Mesodermal cell (in vitro differentiated cells): ENCODE results near the gene NDUFS1.
"Not testable (repeated sequence)": the region's sequence is repeated elsewhere in the genome, so short reads cannot be mapped to it uniquely, and the experiment has no call there.

Source experiments
- H3K27ac ChIP-seq: 2 replicates; pipeline ENCODE4 v1.7.0; 2013; ENCODE audit warnings: mild to moderate bottlenecking, low read depth, low read length, moderate library complexity; ENCODE audit not compliant: severe bottlenecking
- H3K36me3 ChIP-seq: 2 replicates; pipeline ENCODE4 v1.7.1; 2013; ENCODE audit warnings: mild to moderate bottlenecking, low read length, moderate library complexity; ENCODE audit not compliant: control insufficient read depth, insufficient read depth
- H3K4me1 ChIP-seq: one replicate; pipeline ENCODE4 v1.7.1; 2013; ENCODE audit warnings: mild to moderate bottlenecking, low read length; ENCODE audit not compliant: insufficient read depth, control insufficient read depth, poor library complexity, severe bottlenecking
- H3K4me3 ChIP-seq: 2 replicates; pipeline ENCODE4 v1.7.0; 2013; ENCODE audit warnings: low read length, control low read depth, mild to moderate bottlenecking; ENCODE audit not compliant: insufficient read depth, poor library complexity, severe bottlenecking; ENCODE audit errors: extremely low read depth
- H3K9me3 ChIP-seq: 2 replicates; pipeline ENCODE4 v1.7.1; 2013; ENCODE audit warnings: mild to moderate bottlenecking, low read length, moderate library complexity; ENCODE audit not compliant: control insufficient read depth
- WGBS, 2 experiments: methylation state at CpG; one replicate each; pipeline ENCODE4 v1.1.5; 2013; ENCODE audit warnings: missing lambda C conversion rate in 2 of 2; ENCODE audit not compliant: insufficient coverage in 2 of 2; 5-methylcytosine and 5-hydroxymethylcytosine counted together

The NDUFS1 gene

DNA sequence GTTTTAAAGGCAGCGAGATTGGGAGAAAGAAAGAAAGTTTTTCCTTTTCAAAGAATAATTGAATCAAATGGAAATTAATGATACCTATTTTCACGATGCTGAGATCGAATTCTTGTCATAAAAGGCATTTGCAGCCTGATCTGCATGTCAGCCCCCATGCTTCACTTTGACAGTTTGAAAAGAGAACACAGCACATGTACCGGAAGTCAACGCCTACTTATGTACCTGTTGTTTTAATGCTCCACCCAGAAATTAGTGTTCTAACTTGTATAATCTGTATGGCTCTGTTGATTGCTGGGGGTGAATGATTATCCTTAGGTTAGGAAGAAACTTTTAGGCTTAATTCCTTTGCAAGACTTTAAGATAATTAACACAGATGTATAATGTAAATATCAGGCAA is 31.4 kb upstream of the NDUFS1 start:
- H3K4me3 ChIP-seq: no peak overlapping the region
- no peaks in the 10 kb centered on the region for H3K36me3 ChIP-seq
- H3K27ac ChIP-seq: no peak overlapping the region
- WGBS, 2 experiments: 100% methylated on average over 2 of the region's 5 CpGs
- no peaks in the 10 kb centered on the region for H3K4me1 ChIP-seq
- H3K9me3 ChIP-seq: no peaks in the 10 kb centered on the region

DNA sequence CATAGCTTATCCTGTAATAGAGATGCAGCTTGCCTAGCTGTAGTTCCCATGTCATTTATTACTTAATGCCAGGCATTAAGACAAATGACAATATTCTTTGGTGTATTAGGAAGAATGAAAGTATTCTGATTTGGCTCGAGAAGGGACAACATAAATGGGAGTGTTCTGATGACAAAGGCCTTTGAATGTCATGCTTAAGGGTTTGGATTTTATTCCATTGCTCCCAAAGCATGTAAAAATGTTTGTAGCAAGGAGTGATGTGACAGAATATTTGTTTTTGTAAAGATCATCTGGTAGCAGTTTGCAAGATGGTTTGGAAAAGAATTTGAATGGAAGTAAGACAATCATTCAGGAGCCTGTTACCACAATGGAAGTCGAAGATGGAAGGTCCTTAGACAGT is 30.9 kb upstream of the NDUFS1 start:
- no peaks in the 10 kb centered on the region for H3K4me1 ChIP-seq
- 79 to 86% methylated on average over 2 of the region's 2 CpGs for WGBS, 2 experiments
- H3K9me3 ChIP-seq: no peaks in the 10 kb centered on the region
- no peaks in the 10 kb centered on the region for H3K36me3 ChIP-seq
- H3K4me3 ChIP-seq: no peak overlapping the region
- H3K27ac ChIP-seq: no peak overlapping the region

DNA sequence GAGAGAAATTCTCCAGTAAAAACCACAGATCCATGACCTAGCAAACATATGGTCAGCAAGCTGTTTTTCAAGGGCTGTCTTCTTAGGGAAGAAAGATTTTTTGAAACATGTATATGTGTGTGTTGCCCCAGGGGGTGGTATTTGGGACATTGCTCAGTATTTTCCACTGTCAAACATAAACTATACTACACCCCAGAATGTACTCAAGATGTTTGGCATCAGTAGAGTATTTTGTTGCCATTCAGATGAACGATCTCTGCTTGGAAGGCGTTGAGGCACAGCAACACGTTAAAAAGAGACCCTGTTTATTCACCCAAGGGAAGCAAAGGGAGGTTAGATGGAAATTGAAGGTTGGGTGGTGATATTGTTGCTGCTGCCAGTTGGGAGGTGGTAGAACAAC is 30.4 kb upstream of the NDUFS1 start:
- Histone ChIP-seq H3K27ac (no peak overlapping the region), H3K9me3 (no peaks in the 10 kb centered on the region), H3K4me1 (no peaks in the 10 kb centered on the region), H3K36me3 (no peaks in the 10 kb centered on the region), H3K4me3 (no peak overlapping the region)
- WGBS, 2 experiments: 93% methylated on average over 3 of the region's 3 CpGs; no CpG with 5 or more reads in 1 of the 2 experiments

DNA sequence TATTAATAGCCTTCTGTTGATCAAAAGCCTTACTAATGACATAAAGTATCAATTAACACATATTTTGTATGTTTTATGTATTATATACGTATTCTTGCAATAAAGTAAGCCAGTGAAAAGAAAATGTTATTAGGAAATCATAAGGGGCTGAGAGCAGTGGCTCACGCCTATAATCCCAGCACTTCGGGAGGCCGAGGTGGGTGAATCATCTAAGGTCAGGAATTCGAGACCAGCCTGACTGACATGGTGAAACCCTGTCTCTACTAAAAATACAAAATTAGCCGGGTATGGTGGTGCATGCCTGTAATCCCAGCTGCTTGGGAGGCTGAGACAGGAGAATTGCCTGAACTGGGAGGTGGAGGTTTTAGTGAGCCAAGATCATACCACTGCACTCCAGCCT is 22.3 kb upstream of the NDUFS1 start:
- not testable (repeated sequence) for H3K4me1 ChIP-seq, H3K36me3 ChIP-seq, H3K4me3 ChIP-seq, H3K9me3 ChIP-seq, H3K27ac ChIP-seq
- WGBS, 2 experiments: 81 to 84% methylated on average over 3 to 5 of the region's 6 CpGs

DNA sequence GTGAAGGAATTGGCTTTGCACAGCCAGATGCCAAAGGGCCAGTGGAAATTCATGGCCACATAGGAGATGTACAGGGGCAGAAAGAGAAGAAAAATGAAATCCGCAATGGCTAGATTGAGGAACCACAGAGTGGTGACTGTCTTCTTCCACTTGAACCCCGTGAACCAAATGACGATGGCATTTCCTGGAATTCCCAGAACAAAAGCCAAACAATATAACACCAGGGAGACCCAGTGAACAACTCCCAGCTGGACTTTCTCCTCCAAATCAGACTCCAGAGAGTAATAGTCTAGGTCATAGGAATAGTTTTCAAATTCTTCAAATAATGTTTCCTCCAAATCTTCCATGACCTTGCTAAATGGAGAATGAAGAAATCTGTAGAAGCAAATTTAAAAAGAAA is 17.7 kb upstream of the NDUFS1 start:
- H3K9me3 ChIP-seq: no peaks in the 10 kb centered on the region
- H3K36me3 ChIP-seq: no peaks in the 10 kb centered on the region
- no peaks in the 10 kb centered on the region for H3K4me1 ChIP-seq
- WGBS, 2 experiments: 86 to 91% methylated on average over 1 to 3 of the region's 3 CpGs
- no peak overlapping the region for H3K27ac ChIP-seq
- H3K4me3 ChIP-seq: no peak overlapping the region

DNA sequence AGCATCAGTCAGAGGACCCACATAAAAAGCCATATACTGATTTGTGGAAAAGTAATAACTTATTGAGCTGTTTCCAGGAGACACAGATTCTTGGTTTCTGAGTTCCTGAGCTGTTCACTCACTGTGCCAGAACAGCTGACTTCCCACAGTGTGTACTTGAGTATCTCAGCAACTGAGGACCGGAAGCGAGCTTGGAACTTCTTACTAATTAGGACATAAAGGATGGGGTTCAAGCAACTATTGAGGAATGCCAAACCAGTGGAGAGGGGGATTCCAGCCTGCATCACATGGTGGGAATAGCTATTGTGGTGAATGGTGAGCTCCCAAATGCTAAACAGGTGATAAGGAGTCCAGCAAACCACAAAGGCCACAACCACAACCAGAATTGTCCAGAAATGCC is 16.9 kb upstream of the NDUFS1 start:
- Histone ChIP-seq H3K4me1 (no peaks in the 10 kb centered on the region), H3K27ac (no peak overlapping the region)

DNA sequence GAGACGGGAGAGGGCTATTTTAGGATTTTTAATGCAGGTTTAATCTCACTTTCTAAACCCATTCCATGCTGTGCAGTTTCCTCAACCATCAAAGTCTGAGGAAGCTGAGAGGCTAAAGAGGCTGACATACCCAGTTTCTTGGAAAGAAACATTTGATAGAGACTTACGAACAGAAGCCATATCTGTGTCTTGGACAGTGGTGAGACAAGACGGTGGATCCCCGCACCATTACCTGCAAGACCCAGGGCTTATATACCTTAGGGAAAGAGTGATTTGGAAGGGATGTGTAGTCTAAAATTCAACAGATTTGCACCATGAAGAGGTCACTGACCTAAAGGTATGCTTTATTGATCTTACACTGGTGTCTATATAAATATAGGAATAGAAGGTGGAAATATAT is 13.9 kb upstream of the NDUFS1 start:
- WGBS, 2 experiments: 100% methylated on average over 3 of the region's 4 CpGs
- H3K9me3 ChIP-seq: no peaks in the 10 kb centered on the region
- H3K4me3 ChIP-seq: no peak overlapping the region
- H3K4me1 ChIP-seq: no peaks in the 10 kb centered on the region
- peaks cover 5% of the 10 kb centered on the region for H3K36me3 ChIP-seq
- H3K27ac ChIP-seq: no peak overlapping the region

More for the DNA sequence above, 16.9 kb upstream of the NDUFS1 start:
- Histone ChIP-seq H3K9me3 (no peaks in the 10 kb centered on the region), H3K36me3 (no peaks in the 10 kb centered on the region), H3K4me3 (no peak overlapping the region)
- WGBS, 2 experiments: 90 to 100% methylated on average over 2 of the region's 2 CpGs

DNA sequence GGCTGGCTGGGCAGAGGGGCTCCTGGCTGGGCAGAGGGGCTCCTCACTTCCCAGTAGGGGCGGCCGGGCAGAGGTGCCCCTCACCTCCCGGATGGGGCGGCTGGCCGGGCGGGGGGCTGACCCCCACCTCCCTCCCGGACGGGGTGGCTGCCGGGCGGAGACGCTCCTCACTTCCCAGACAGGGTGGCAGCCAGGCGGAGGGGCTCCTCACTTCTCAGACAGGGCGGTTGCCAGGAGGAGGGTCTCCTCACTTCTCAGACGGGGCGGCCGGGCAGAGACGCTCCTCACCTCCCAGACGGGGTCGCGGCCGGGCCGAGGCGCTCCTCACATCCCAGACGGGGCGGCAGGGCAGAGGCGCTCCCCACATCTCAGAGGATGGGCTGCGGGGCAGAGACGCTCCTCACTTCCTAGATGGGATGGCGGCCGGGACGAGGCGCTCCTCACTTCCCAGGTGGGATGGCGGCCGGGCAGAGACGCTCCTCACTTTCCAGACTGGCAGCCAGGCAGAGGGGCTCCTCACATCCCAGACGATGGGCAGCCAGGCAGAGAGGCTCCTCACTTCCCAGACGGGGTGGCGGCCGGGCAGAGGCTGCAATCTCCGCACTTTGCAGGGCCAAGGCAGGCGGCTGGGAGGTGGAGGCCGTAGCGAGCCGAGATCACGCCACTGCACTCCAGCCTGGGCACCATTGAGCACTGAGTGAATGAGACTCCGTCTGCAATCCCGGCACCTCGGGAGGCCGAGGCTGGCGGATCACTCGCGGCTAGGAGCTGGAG is 12.6 kb upstream of the NDUFS1 start:
- H3K36me3 ChIP-seq: peaks cover 18% of the 10 kb centered on the region
- not testable (repeated sequence) for H3K27ac ChIP-seq, H3K4me1 ChIP-seq, H3K4me3 ChIP-seq, H3K9me3 ChIP-seq
- 83 to 91% methylated on average over 7 to 12 of the region's 52 CpGs for WGBS, 2 experiments

DNA sequence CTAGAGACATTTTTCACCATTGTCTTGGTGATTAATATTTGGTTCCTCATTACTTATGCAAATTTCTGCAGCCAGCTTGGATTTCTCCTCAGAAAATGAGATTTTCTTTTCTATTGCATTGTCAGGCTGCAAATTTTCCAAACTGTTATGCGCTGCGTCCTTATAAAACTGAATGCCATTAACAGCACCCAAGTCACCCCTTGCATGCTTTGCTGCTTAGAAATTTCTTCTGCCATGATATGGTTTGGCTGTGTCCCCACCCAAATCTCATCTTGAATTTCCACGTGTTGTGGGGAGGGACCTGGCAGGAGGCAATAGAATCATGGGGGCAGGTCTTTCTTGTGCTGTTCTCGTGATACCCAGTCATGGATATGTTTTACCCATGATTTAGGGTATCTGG is 9.0 kb upstream of the NDUFS1 start:
- peaks cover 44% of the 10 kb centered on the region for H3K36me3 ChIP-seq
- not testable (repeated sequence) for H3K4me1 ChIP-seq, H3K27ac ChIP-seq, H3K4me3 ChIP-seq, H3K9me3 ChIP-seq
- 93 to 97% methylated on average over 3 of the region's 4 CpGs for WGBS, 2 experiments

DNA sequence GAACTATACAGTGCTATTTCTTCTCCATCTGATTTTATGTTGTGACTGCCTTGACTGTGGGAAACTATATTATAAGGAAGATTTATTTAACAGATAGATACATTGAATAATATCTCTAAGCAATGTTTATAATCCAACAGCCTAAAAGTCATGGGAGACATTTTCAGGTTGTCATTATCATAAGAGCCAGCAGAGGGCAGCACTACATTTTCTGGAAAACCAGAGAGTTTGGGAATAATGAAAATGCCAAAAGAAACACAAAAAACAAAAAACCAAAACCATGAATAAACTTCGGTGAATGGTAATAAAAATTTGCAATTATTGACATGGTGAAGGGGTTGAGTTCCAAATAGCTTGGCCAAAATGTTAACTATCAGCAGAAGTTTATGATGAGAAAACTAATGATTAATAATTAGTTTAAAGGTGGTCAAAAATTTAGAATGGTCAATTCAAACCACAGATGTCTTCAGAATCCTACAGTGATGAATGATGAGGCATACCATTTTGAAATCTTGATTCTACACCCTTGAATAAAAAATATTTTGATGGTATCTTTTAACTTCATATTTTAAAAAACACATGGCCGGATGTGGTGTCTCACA is 5.1 kb upstream of the NDUFS1 start:
- no peaks in the 10 kb centered on the region for H3K9me3 ChIP-seq
- no peak overlapping the region for H3K4me3 ChIP-seq
- WGBS, 2 experiments: 100% methylated on average over 1 of the region's 2 CpGs; no CpG with 5 or more reads in 1 of the 2 experiments
- no peak overlapping the region for H3K27ac ChIP-seq
- peaks cover 14% of the 10 kb centered on the region for H3K4me1 ChIP-seq
- peaks cover 71% of the 10 kb centered on the region for H3K36me3 ChIP-seq

DNA sequence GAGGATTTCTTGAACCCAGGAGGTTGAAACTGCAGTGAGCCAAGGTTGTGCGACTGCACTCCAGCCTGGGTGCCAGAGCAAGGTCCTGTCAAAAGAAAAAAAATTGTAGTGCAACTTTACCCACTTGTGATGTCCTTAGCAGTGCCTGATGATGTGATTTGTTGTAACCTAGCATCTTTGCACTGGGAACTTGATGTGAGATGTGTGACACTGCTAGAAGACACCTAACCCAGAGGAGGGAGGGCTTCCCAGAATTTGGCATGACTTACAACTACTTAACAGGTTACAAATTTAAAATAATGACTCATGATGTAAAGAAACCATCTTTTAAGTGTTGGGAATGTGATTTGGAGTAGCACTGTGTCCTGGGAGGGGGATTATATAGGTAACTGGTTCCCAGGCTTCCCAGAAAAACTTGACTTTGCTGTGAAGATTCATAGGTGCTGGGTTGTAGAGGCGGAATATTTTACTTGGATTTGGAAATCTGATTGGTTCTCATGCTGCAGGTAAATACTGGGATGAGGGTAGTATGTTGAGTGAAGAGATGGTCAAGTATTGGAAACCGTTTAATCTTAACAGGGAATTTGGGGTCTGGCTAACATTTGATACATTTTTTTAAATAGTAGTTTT is 4.1 kb upstream of the NDUFS1 start:
- H3K4me1 ChIP-seq: peaks cover 14% of the 10 kb centered on the region
- peaks cover 68% of the 10 kb centered on the region for H3K36me3 ChIP-seq
- H3K27ac ChIP-seq: no peak overlapping the region
- 92 to 93% methylated on average over 1 to 2 of the region's 3 CpGs for WGBS, 2 experiments
- no peak overlapping the region for H3K4me3 ChIP-seq
- H3K9me3 ChIP-seq: no peaks in the 10 kb centered on the region
